ENCODE results near the gene RGS12. TPM values are rescaled to one million over a fixed set of nuclear protein-coding genes. Genes with fewer than 3 reads are reported as not detected.
A peak's percentile ranks its signal among the peaks of the same experiment; 100 is the strongest.

Gene RGS12
- total RNA-seq, 2 donors from 2014 or later = 45.2 to 48.6 TPM

GRCh38 chr4:3317011-3317655, 24.3 kb downstream of the RGS12 start:
- peaks cover 7% of the 10 kb centered on the region for H3K4me1 ChIP-seq (ENCODE audit: control insufficient read depth, insufficient read depth, low read length)
- H3K27me3 ChIP-seq (ENCODE audit: control insufficient read depth, insufficient read depth, low read length, poor library complexity, severe bottlenecking) = no peaks in the 10 kb centered on the region
- Mint-ChIP-seq H3K27me3 (ENCODE audit: insufficient read depth) (no peaks in the 10 kb centered on the region), H3K9me3 (no peaks in the 10 kb centered on the region), H3K4me3 (no peak overlapping the region), H3K36me3 (ENCODE audit: low read depth) (peaks cover 16% of the 10 kb centered on the region), H3K4me1 (peaks cover 14% of the 10 kb centered on the region), H3K27ac (no peak overlapping the region)
- H3K27ac ChIP-seq (ENCODE audit: low read depth, low read length) = no peak overlapping the region
- peaks cover 18% of the 10 kb centered on the region for H3K36me3 ChIP-seq (ENCODE audit: control insufficient read depth, insufficient read depth, low read length)
- DNase-seq = peak; percentile 35
- no peaks in the 10 kb centered on the region for H3K9me3 ChIP-seq (ENCODE audit: control insufficient read depth, low read length)
- no peak overlapping the region for H3K9ac ChIP-seq (ENCODE audit: extremely low read depth, low read length, poor library complexity, severe bottlenecking)
- TF ChIP-seq CTCF (conservative IDR thresholded peaks at IDR 0.05) = no peak
- no peak overlapping the region for H3K4me3 ChIP-seq (ENCODE audit: low read length)
- WGBS, 2 experiments (ENCODE audit: insufficient coverage in 1 of 2, insufficient read length in 1 of 2) = 96% methylated on average over 31 to 42 of the region's 42 CpGs

- Histone ChIP-seq H3K36me3 (ENCODE audit: control insufficient read depth, insufficient read depth, low read length) (peaks cover 18% of the 10 kb centered on the region), H3K27ac (ENCODE audit: low read depth, low read length) (no peak overlapping the region), H3K27me3 (ENCODE audit: control insufficient read depth, insufficient read depth, low read length, poor library complexity, severe bottlenecking) (no peaks in the 10 kb centered on the region), H3K4me1 (ENCODE audit: control insufficient read depth, insufficient read depth, low read length) (peaks cover 9% of the 10 kb centered on the region), H3K9ac (ENCODE audit: extremely low read depth, low read length, poor library complexity, severe bottlenecking) (no peak overlapping the region), H3K4me3 (ENCODE audit: low read length) (no peak overlapping the region), H3K9me3 (ENCODE audit: control insufficient read depth, low read length) (no peaks in the 10 kb centered on the region)
- TF ChIP-seq CTCF (conservative IDR thresholded peaks at IDR 0.05) = no peak
- peak; percentile 40 for DNase-seq
- peaks cover 18% of the 10 kb centered on the region for H3K36me3 Mint-ChIP-seq (ENCODE audit: low read depth)
- WGBS, 2 experiments (ENCODE audit: insufficient coverage in 1 of 2, insufficient read length in 1 of 2) = 95 to 97% methylated on average over 21 to 22 of the region's 22 CpGs
- peaks cover 15% of the 10 kb centered on the region for H3K4me1 Mint-ChIP-seq
- no peak overlapping the region for H3K4me3 Mint-ChIP-seq
- no peak overlapping the region for H3K27ac Mint-ChIP-seq
- no peaks in the 10 kb centered on the region for H3K9me3 Mint-ChIP-seq
- H3K27me3 Mint-ChIP-seq (ENCODE audit: insufficient read depth) = no peaks in the 10 kb centered on the region
Measured at GRCh38 chr4:3317656-3318211, 24.9 kb downstream of the RGS12 start.

GRCh38 chr4:3318561-3319021, 25.8 kb downstream of the RGS12 start:
- Mint-ChIP-seq H3K36me3 (ENCODE audit: low read depth) (peaks cover 23% of the 10 kb centered on the region), H3K27ac (peak overlapping the region; percentile 76), H3K9me3 (no peaks in the 10 kb centered on the region), H3K27me3 (ENCODE audit: insufficient read depth) (no peaks in the 10 kb centered on the region), H3K4me1 (peaks cover 15% of the 10 kb centered on the region), H3K4me3 (no peak overlapping the region)
- Histone ChIP-seq H3K27ac (ENCODE audit: low read depth, low read length) (no peak overlapping the region), H3K36me3 (ENCODE audit: control insufficient read depth, insufficient read depth, low read length) (peaks cover 23% of the 10 kb centered on the region), H3K27me3 (ENCODE audit: control insufficient read depth, insufficient read depth, low read length, poor library complexity, severe bottlenecking) (no peaks in the 10 kb centered on the region), H3K9me3 (ENCODE audit: control insufficient read depth, low read length) (no peaks in the 10 kb centered on the region), H3K4me1 (ENCODE audit: control insufficient read depth, insufficient read depth, low read length) (peaks cover 12% of the 10 kb centered on the region), H3K4me3 (ENCODE audit: low read length) (no peak overlapping the region), H3K9ac (ENCODE audit: extremely low read depth, low read length, poor library complexity, severe bottlenecking) (no peak overlapping the region)
- WGBS, 2 experiments (ENCODE audit: insufficient coverage in 1 of 2, insufficient read length in 1 of 2) = 91 to 94% methylated on average over 7 to 10 of the region's 10 CpGs
- peak; percentile 96 for DNase-seq
- peak; percentile 80 for TF ChIP-seq CTCF (conservative IDR thresholded peaks at IDR 0.05)

Data from endodermal cell (in vitro differentiated cells).